Activated naive CD4-positive, alpha-beta T cell treated with anti-CD3 and anti-CD28 coated beads, Interleukin-2, amount 50 U/mL, for 24 hours (primary cell): ENCODE results near the gene ZNF365.

ENCODE experiments used
- H3K27ac Mint-ChIP-seq: one replicate; pipeline ENCODE4 v1.8.0; 2021; ENCODE audit warnings: mild to moderate bottlenecking, mixed read lengths
- H3K27me3 Mint-ChIP-seq: one replicate; pipeline ENCODE4 v1.8.0; 2021; ENCODE audit warnings: mixed read lengths
- H3K36me3 Mint-ChIP-seq: one replicate; pipeline ENCODE4 v1.8.0; 2021; ENCODE audit warnings: mixed read lengths
- H3K4me1 Mint-ChIP-seq: one replicate; pipeline ENCODE4 v1.8.0; 2021; ENCODE audit warnings: mixed read lengths
- H3K4me3 Mint-ChIP-seq: one replicate; pipeline ENCODE4 v1.8.0; 2021; ENCODE audit warnings: mild to moderate bottlenecking, mixed read lengths
- H3K9me3 Mint-ChIP-seq: one replicate; pipeline ENCODE4 v1.8.0; 2021; ENCODE audit warnings: mixed read lengths

The ZNF365 gene, protein sequence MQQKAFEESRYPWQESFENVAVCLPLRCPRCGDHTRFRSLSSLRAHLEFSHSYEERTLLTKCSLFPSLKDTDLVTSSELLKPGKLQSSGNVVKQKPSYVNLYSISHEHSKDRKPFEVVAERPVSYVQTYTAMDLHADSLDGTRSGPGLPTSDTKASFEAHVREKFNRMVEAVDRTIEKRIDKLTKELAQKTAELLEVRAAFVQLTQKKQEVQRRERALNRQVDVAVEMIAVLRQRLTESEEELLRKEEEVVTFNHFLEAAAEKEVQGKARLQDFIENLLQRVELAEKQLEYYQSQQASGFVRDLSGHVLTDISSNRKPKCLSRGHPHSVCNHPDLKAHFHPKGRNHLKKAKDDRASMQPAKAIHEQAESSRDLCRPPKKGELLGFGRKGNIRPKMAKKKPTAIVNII

GRCh38 chr10:62373995-62374861 lies at the start of gene ZNF365:
Gene ZNF365, plus strand, starts transcription at chr10:62374369. Its CDS starts 1,825 bp downstream, at chr10:62376194.
- peaks cover 10% of the 10 kb centered on the region for H3K4me1 Mint-ChIP-seq
- no peaks in the 10 kb centered on the region for H3K36me3 Mint-ChIP-seq
- H3K27ac Mint-ChIP-seq: no peak within 1 kb of the TSS
- no peaks in the 10 kb centered on the region for H3K9me3 Mint-ChIP-seq
- peaks cover 11% of the 10 kb centered on the region for H3K27me3 Mint-ChIP-seq
- peak within 1 kb of the TSS; percentile 85 for H3K4me3 Mint-ChIP-seq

- no peaks in the 10 kb centered on the region for H3K36me3 Mint-ChIP-seq
- no peak overlapping the region for H3K4me3 Mint-ChIP-seq
- H3K9me3 Mint-ChIP-seq: no peaks in the 10 kb centered on the region
- peaks cover 4% of the 10 kb centered on the region for H3K27me3 Mint-ChIP-seq
- no peak overlapping the region for H3K27ac Mint-ChIP-seq
- H3K4me1 Mint-ChIP-seq: no peaks in the 10 kb centered on the region
Measured at GRCh38 chr10:62326176-62326575, 48.0 kb upstream of the ZNF365 start.

GRCh38 chr10:62327885-62328284 lies 46.3 kb upstream of the ZNF365 start:
- H3K36me3 Mint-ChIP-seq: peaks cover 3% of the 10 kb centered on the region

GRCh38 chr10:62330213-62330612 lies 44.0 kb upstream of the ZNF365 start:
- Mint-ChIP-seq H3K27ac (no peak overlapping the region), H3K36me3 (peaks cover 3% of the 10 kb centered on the region), H3K4me1 (peaks cover under 1% of the 10 kb centered on the region), H3K27me3 (peaks cover 6% of the 10 kb centered on the region), H3K9me3 (peaks cover 5% of the 10 kb centered on the region), H3K4me3 (no peak overlapping the region)

More at GRCh38 chr10:62327885-62328284, 46.3 kb upstream of the ZNF365 start:
- Mint-ChIP-seq H3K9me3 (no peaks in the 10 kb centered on the region), H3K4me1 (no peaks in the 10 kb centered on the region), H3K4me3 (no peak overlapping the region), H3K27me3 (peaks cover 1% of the 10 kb centered on the region), H3K27ac (no peak overlapping the region)

DNA sequence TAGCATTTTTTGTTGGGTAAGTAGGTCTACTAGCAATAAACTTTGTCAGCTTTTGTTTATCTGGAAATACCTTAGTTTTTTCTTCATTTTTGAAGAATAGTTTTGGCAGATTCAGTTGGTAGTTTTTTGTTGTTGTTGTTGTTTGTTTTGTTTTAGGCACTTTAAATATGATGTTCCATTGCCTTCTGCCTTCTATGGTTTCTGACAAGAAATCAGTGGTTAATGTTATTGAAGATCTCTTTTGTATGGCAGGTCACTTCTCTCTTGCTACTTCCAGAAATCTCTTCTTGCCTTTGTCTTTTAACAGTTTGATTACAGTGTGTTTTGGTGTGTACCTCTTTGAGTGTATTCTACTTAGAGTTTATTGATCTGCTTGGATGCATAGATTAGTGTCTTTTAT lies 41.8 kb upstream of the ZNF365 start:
- H3K27me3 Mint-ChIP-seq: peaks cover 6% of the 10 kb centered on the region
- H3K4me1 Mint-ChIP-seq: peaks cover 5% of the 10 kb centered on the region

GRCh38 chr10:62333135-62333889 lies 40.9 kb upstream of the ZNF365 start:
- Mint-ChIP-seq H3K27me3 (peaks cover 7% of the 10 kb centered on the region), H3K4me3 (no peak overlapping the region), H3K27ac (peak overlapping the region; percentile 36), H3K4me1 (peaks cover 5% of the 10 kb centered on the region), H3K36me3 (peaks cover 3% of the 10 kb centered on the region), H3K9me3 (peaks cover 5% of the 10 kb centered on the region)

More for the DNA sequence above, 41.8 kb upstream of the ZNF365 start:
- no peak overlapping the region for H3K27ac Mint-ChIP-seq
- no peak overlapping the region for H3K4me3 Mint-ChIP-seq
- H3K9me3 Mint-ChIP-seq: peaks cover 5% of the 10 kb centered on the region
- H3K36me3 Mint-ChIP-seq: peaks cover 3% of the 10 kb centered on the region

- Mint-ChIP-seq H3K9me3 (peaks cover 5% of the 10 kb centered on the region), H3K36me3 (peaks cover 3% of the 10 kb centered on the region), H3K4me3 (no peak overlapping the region), H3K4me1 (peaks cover 5% of the 10 kb centered on the region), H3K27me3 (peaks cover 7% of the 10 kb centered on the region), H3K27ac (no peak overlapping the region)
Measured at GRCh38 chr10:62333988-62334682, 40.0 kb upstream of the ZNF365 start.

DNA sequence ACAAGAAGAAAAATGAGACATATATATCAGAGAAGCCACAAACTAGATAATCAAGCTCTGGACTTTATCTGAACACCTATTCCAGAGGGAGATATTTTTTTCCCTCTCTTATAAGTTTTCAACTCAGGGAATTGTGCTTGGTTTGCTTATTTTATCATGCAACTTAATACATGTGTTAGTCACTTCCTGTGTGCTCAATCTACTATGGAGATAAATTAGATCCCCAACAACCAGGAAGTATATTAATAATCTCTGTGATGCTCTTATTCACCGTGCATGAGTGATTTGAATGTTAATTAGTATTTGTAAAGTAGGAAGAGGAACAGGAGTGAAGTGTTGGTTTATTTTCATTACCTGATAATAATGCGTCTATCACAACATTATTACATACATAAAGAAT lies 38.8 kb upstream of the ZNF365 start:
- H3K27me3 Mint-ChIP-seq: peaks cover 9% of the 10 kb centered on the region
- H3K4me3 Mint-ChIP-seq: no peak overlapping the region
- peaks cover 5% of the 10 kb centered on the region for H3K4me1 Mint-ChIP-seq
- H3K9me3 Mint-ChIP-seq: peaks cover 11% of the 10 kb centered on the region
- H3K27ac Mint-ChIP-seq: no peak overlapping the region
- H3K36me3 Mint-ChIP-seq: peaks cover 3% of the 10 kb centered on the region

DNA sequence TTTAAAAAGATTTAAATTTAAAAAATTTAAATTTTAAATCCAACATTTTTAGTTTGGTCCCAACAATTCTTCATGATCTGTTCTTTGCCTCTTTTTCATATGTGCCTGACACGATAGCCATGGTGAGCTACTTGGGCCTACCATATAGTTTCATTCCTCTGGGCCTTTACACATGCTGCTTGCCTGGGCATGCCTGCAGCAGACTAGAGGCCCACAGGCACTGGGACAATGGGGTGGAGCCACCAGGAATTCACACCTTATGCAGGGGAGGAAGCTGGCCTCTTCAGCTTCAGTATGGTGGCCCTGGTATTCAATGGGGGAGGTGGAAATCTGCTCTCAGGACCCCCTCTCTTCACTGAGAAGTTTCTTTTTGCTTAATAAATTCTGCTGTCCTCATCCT lies 37.8 kb upstream of the ZNF365 start:
- Mint-ChIP-seq H3K4me3 (no peak overlapping the region), H3K27me3 (peaks cover 9% of the 10 kb centered on the region), H3K9me3 (peaks cover 11% of the 10 kb centered on the region), H3K27ac (no peak overlapping the region), H3K4me1 (peaks cover 5% of the 10 kb centered on the region), H3K36me3 (peaks cover 3% of the 10 kb centered on the region)

DNA sequence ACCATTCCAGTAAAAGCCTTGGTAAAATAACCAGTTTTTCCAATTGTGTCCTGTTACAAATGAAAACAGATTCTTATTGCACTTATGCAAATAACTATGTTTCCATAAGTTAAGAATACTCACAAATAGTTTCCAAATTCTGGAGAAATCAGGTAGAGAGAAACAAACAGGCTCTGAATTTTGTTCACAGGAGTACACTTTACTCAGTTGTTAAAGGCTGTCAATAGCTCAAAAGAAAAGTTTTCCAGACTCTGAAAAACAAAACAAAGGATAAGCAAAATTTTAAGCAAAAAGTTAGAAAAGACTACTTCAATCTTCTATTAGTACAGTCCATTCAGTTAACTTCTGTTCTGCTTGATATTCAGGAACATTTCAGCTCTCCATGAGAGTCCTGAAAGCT lies 32.8 kb upstream of the ZNF365 start:
- Mint-ChIP-seq H3K9me3 (peaks cover 20% of the 10 kb centered on the region), H3K27ac (no peak overlapping the region), H3K36me3 (peaks cover 4% of the 10 kb centered on the region), H3K4me1 (no peaks in the 10 kb centered on the region), H3K4me3 (no peak overlapping the region), H3K27me3 (peaks cover 8% of the 10 kb centered on the region)

GRCh38 chr10:62343000-62343399 lies 31.2 kb upstream of the ZNF365 start:
- Mint-ChIP-seq H3K4me3 (no peak overlapping the region), H3K36me3 (peaks cover 5% of the 10 kb centered on the region), H3K27me3 (peaks cover 8% of the 10 kb centered on the region), H3K27ac (no peak overlapping the region), H3K4me1 (no peaks in the 10 kb centered on the region), H3K9me3 (peaks cover 20% of the 10 kb centered on the region)

DNA sequence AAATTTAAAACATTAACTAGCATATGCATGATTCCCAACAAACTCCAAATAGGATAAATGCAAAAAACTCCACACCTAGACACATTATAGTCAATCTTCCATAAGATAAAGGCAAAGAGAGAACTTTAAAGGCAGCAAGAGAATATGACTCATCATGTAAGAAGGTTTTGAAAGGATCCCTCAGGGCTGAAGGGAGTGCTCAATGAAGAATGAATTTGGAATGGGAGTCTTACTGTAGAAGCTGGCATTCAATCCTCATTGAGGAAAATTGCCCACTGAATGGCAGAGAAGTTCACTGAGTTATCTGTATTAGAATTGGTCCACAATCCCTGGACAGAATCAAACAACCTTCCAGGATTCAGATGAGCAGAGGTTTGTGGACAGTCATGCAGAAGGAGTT lies 26.1 kb upstream of the ZNF365 start:
- Mint-ChIP-seq H3K27me3 (peaks cover 5% of the 10 kb centered on the region), H3K4me3 (no peak overlapping the region), H3K27ac (no peak overlapping the region), H3K9me3 (peaks cover 15% of the 10 kb centered on the region), H3K4me1 (peaks cover 14% of the 10 kb centered on the region), H3K36me3 (peaks cover 16% of the 10 kb centered on the region)

GRCh38 chr10:62352356-62352970 lies 21.7 kb upstream of the ZNF365 start:
- Mint-ChIP-seq H3K27me3 (no peaks in the 10 kb centered on the region), H3K27ac (peak overlapping the region; percentile 96), H3K4me3 (no peak overlapping the region), H3K9me3 (peaks cover 22% of the 10 kb centered on the region), H3K4me1 (peaks cover 29% of the 10 kb centered on the region), H3K36me3 (peaks cover 16% of the 10 kb centered on the region)

DNA sequence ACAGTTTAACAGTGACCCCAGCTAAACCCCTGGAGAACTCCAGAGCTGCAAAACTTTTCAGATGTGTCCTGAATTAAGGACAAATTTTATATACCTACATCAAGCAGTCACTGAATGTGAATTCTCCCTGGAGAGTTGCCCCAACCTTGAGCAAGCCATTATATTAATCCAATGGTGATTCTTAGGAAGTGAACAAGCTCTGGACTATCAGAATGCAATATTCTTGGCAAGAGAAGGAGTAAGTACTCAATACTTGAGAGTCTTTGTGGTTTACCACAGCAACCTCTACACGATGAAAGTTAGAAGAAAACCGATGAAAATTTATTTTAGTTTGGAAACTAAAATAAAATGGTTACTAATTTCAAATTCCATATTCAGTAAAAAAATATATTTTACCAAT lies 19.3 kb upstream of the ZNF365 start:
- Mint-ChIP-seq H3K27ac (no peak overlapping the region), H3K9me3 (peaks cover 21% of the 10 kb centered on the region), H3K27me3 (no peaks in the 10 kb centered on the region), H3K36me3 (peaks cover 7% of the 10 kb centered on the region), H3K4me1 (peaks cover 40% of the 10 kb centered on the region), H3K4me3 (no peak overlapping the region)
